Activated naive CD4-positive, alpha-beta T cell treated with Interleukin-2 at 50 U/mL for 16 hours (primary cell): ENCODE measurements around the gene KRT6C.
"Not testable (repeated sequence)": the region's sequence is repeated elsewhere in the genome, so short reads cannot be mapped to it uniquely, and the experiment has no call there.

Experiments
- DNase-seq: peaks from one replicate; pipeline ENCODE4 v3.0.0-alpha.2; 2020

Gene KRT6C

GRCh38 chr12:52499806-52500560 is 26.4 kb upstream of the KRT6C start:
- no peak for DNase-seq

GRCh38 chr12:52498946-52499345 is 25.3 kb upstream of the KRT6C start:
- no peak for DNase-seq

- DNase-seq: no peak
Measured at GRCh38 chr12:52497975-52498374, 24.4 kb upstream of the KRT6C start.

- DNase-seq: no peak
Measured at GRCh38 chr12:52496590-52497071, 23.0 kb upstream of the KRT6C start.

- DNase-seq: no peak
Measured at GRCh38 chr12:52496054-52496453, 22.4 kb upstream of the KRT6C start.

- no peak for DNase-seq
Measured at GRCh38 chr12:52495389-52495788, 21.8 kb upstream of the KRT6C start.

- no peak for DNase-seq
Measured at GRCh38 chr12:52494518-52494917, 20.9 kb upstream of the KRT6C start.

- no peak for DNase-seq
Measured at GRCh38 chr12:52494100-52494499, 20.5 kb upstream of the KRT6C start.

GRCh38 chr12:52493172-52493571 is 19.6 kb upstream of the KRT6C start, which contains the start of gene KRT6A:
TSS of gene KRT6A (minus strand) at chr12:52493257. CDS start at chr12:52493188, 69 bp downstream.
- no peak for DNase-seq

GRCh38 chr12:52492405-52492804 is 18.8 kb upstream of the KRT6C start:
- not testable (repeated sequence) for DNase-seq

GRCh38 chr12:52491495-52491894 is 17.9 kb upstream of the KRT6C start:
- DNase-seq: not testable (repeated sequence)

- no peak for DNase-seq
Measured at GRCh38 chr12:52488736-52489135, 15.1 kb upstream of the KRT6C start.

- not testable (repeated sequence) for DNase-seq
Measured at GRCh38 chr12:52487744-52488443, 14.3 kb upstream of the KRT6C start.

GRCh38 chr12:52487211-52487610 is 13.6 kb upstream of the KRT6C start:
- DNase-seq: no peak

GRCh38 chr12:52486166-52487105 is 12.8 kb upstream of the KRT6C start:
- no peak for DNase-seq

- DNase-seq: no peak
Measured at GRCh38 chr12:52480073-52480472, 6.5 kb upstream of the KRT6C start.

GRCh38 chr12:52477651-52478050 is 4.0 kb upstream of the KRT6C start:
- DNase-seq: no peak

- DNase-seq: no peak
Measured at GRCh38 chr12:52474212-52474611, 607 bp upstream of the KRT6C start.

- no peak for DNase-seq
Measured at GRCh38 chr12:52469853-52470252, 3.8 kb downstream of the KRT6C start.

- no peak for DNase-seq
Measured at GRCh38 chr12:52464897-52465296, 8.7 kb downstream of the KRT6C start.

- DNase-seq: no peak
Measured at GRCh38 chr12:52461693-52462092, 11.9 kb downstream of the KRT6C start.

GRCh38 chr12:52458861-52459260 is 14.7 kb downstream of the KRT6C start:
- DNase-seq: no peak

- no peak for DNase-seq
Measured at GRCh38 chr12:52455821-52456220, 17.8 kb downstream of the KRT6C start.
